Measurements from ENCODE around the gene SGCD. TPM values are rescaled to one million over a fixed set of nuclear protein-coding genes. Genes with fewer than 3 reads are reported as not detected.

The SGCD gene
- total and polyA plus RNA-seq, 9 of the 15 experiments (the other 6 are each of a cell fraction or from before 2014, with no cell fraction given) = not detected

DNA sequence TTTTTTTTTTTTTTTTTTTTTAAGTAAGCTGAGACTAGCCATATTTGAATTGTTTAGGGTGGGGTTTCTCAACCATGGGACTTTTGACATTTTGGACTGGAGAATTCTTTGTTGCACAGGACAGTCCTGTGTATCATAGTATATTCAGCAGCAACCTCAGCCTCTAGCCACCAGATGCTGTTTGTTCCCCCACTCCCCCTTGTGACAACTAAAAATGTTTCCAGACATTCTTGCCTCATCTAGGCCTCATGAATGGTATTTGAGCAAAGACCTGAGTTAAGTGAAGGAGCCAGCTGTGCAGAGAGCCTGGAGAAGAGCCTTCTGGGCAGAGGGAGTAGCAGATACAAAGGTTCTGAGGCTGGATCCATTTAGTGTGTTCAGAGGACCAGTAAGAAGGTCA, 155.9 kb downstream of the SGCD start (continued):
- TF ChIP-seq, protein P1, sequence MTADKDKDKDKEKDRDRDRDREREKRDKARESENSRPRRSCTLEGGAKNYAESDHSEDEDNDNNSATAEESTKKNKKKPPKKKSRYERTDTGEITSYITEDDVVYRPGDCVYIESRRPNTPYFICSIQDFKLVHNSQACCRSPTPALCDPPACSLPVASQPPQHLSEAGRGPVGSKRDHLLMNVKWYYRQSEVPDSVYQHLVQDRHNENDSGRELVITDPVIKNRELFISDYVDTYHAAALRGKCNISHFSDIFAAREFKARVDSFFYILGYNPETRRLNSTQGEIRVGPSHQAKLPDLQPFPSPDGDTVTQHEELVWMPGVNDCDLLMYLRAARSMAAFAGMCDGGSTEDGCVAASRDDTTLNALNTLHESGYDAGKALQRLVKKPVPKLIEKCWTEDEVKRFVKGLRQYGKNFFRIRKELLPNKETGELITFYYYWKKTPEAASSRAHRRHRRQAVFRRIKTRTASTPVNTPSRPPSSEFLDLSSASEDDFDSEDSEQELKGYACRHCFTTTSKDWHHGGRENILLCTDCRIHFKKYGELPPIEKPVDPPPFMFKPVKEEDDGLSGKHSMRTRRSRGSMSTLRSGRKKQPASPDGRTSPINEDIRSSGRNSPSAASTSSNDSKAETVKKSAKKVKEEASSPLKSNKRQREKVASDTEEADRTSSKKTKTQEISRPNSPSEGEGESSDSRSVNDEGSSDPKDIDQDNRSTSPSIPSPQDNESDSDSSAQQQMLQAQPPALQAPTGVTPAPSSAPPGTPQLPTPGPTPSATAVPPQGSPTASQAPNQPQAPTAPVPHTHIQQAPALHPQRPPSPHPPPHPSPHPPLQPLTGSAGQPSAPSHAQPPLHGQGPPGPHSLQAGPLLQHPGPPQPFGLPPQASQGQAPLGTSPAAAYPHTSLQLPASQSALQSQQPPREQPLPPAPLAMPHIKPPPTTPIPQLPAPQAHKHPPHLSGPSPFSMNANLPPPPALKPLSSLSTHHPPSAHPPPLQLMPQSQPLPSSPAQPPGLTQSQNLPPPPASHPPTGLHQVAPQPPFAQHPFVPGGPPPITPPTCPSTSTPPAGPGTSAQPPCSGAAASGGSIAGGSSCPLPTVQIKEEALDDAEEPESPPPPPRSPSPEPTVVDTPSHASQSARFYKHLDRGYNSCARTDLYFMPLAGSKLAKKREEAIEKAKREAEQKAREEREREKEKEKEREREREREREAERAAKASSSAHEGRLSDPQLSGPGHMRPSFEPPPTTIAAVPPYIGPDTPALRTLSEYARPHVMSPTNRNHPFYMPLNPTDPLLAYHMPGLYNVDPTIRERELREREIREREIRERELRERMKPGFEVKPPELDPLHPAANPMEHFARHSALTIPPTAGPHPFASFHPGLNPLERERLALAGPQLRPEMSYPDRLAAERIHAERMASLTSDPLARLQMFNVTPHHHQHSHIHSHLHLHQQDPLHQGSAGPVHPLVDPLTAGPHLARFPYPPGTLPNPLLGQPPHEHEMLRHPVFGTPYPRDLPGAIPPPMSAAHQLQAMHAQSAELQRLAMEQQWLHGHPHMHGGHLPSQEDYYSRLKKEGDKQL (CRISPR knock-in tag; IDR thresholded peaks at IDR 0.05; ENCODE audit: borderline replicate concordance) = no peak

DNA sequence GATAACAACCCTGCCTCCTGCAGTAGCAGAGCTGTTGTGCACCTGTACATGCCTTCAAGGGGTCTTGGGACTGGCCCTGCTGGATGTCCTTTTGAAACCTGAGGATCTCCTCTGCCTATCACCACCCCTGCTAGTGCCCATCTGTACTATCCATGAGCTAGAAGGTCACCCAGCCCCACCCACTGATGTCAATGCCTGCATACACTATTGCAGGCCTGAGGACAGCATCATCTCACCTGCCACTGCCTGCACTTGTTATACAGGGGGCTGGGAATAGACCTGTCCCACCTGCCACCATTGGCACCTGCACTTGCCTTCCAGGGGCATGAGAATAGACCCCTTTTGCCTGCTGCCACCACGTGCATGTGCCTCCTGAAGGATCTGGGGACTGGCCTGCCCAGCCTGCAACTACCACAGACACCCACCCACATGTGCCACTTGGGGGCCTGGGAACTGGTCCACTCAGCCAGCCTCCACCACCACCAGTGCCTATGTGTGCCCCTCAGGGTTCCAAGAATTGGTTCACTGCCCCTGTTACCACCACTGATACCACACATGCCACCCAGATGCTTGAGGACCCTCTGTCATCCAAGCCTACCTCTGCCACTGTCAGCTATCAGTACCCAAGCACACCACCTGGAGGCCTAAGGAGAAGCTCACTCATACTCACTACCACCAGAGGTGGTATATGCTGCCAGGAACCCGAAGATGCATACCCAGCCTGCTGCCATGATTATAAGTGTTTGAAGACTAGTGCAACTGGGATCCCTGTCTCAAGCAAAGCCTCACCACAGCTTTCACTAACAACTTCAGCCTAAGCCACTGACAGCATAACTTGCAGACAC, 159.7 kb downstream of the SGCD start:
- no peak overlapping the region for H2AFZ ChIP-seq (ENCODE audit: low read depth, low read length)
- no peaks in the 10 kb centered on the region for H4K20me1 ChIP-seq (replicated peaks; ENCODE audit: control insufficient read depth, insufficient read depth, low read length)
- no peak for ATAC-seq
- ChIA-PET POLR2A (interaction anchor here (0.6 to 0.7 kb wide), 2 partner anchors 137 to 720 kb away, joined by 3 read pairs; no protein-coding TSS in a partner anchor), CTCF (ENCODE audit: low intra/inter-chr PET ratio) (no interaction called here)
- in situ Hi-C loops (cut with MboI) = no loop called here
- H3K27ac ChIP-seq (ENCODE audit: extremely low read depth, low read depth, low read length) = no peak overlapping the region
- BruUV-seq (replicated peaks) = no TSS peak
- no peaks in the 10 kb centered on the region for H3K79me2 ChIP-seq (ENCODE audit: control insufficient read depth, insufficient read depth, low read length)
- H3K4me2 ChIP-seq (ENCODE audit: insufficient read depth, low read length) = no peak overlapping the region
- H3K4me3 ChIP-seq = no peak overlapping the region
- H3K4me1 ChIP-seq (replicated peaks in 1 of 2; ENCODE audit: control insufficient read depth in 2 of 2, insufficient read depth in 2 of 2, low read length in 2 of 2) = no peaks in the 10 kb centered on the region
- 0% methylated on average over 2 of the region's 2 CpGs for WGBS (ENCODE audit: insufficient coverage, low coverage, missing lambda C conversion rate)
- TF ChIP-seq STAT5A (IDR thresholded peaks at IDR 0.05; ENCODE audit: borderline replicate concordance, low read length) (no peak), BRF1 (IDR thresholded peaks at IDR 0.05; ENCODE audit: borderline replicate concordance, extremely low read depth, insufficient read length) (no peak), SMAD4 (CRISPR knock-in tag; conservative IDR thresholded peaks at IDR 0.05) (no peak), PURB (CRISPR knock-in tag; IDR thresholded peaks at IDR 0.05; ENCODE audit: low read depth) (no peak), ZSCAN32 (CRISPR knock-in tag; IDR thresholded peaks at IDR 0.05) (no peak), KLF10 (CRISPR knock-in tag; IDR thresholded peaks at IDR 0.05) (no peak)
- no peaks in the 10 kb centered on the region for H3K27me3 ChIP-seq (ENCODE audit: control insufficient read depth in 2 of 2, insufficient read depth in 2 of 2, low read length in 2 of 2)
- H3K9me3 ChIP-seq (replicated peaks; ENCODE audit: control insufficient read depth, insufficient read depth, low read depth, low read length) = no peaks in the 10 kb centered on the region; the same call in 1 of the 2 replicates
- DNase-seq (ENCODE audit: extremely low read depth in 1 of 4, low spot score in 3 of 4) = no peak
- intact Hi-C loops (cut with micrococcal nuclease) = no loop called here
- no peak for FAIRE-seq
- no peaks in the 10 kb centered on the region for H3K36me3 ChIP-seq (ENCODE audit: control insufficient read depth, insufficient read depth, low read length)
- no peaks in the 10 kb centered on the region for H3K9me1 ChIP-seq (ENCODE audit: control insufficient read depth, insufficient read depth, low read length)
- H3K9ac ChIP-seq (ENCODE audit: insufficient read depth in 1 of 2, low read depth in 2 of 2, low read length in 2 of 2) = no peak overlapping the region
